ENCODE results near the gene DBX1.

Gene DBX1

GRCh38 chr11:20126724-20127123 lies 33.6 kb downstream of the DBX1 start:
- DNase-seq: no peak

GRCh38 chr11:20125927-20126326 lies 34.3 kb downstream of the DBX1 start:
- DNase-seq: no peak

GRCh38 chr11:20122131-20122530 lies 38.1 kb downstream of the DBX1 start:
- DNase-seq: no peak

- DNase-seq: no peak
Measured at GRCh38 chr11:20120134-20120925, 39.9 kb downstream of the DBX1 start.

- DNase-seq: no peak
Measured at GRCh38 chr11:20119315-20119714, 41.0 kb downstream of the DBX1 start.

- DNase-seq: no peak
Measured at GRCh38 chr11:20118209-20118608, 42.1 kb downstream of the DBX1 start.

- no peak for DNase-seq
Measured at GRCh38 chr11:20117291-20117690, 43.0 kb downstream of the DBX1 start.

GRCh38 chr11:20116825-20117224 lies 43.5 kb downstream of the DBX1 start:
- DNase-seq: no peak

GRCh38 chr11:20114588-20114987 lies 45.7 kb downstream of the DBX1 start:
- no peak for DNase-seq

GRCh38 chr11:20113149-20113438 lies 47.2 kb downstream of the DBX1 start:
- DNase-seq: no peak

GRCh38 chr11:20112291-20113148 lies 47.8 kb downstream of the DBX1 start:
- peak in 54 of 56 donors; percentile 16 to 92 (median 62) for DNase-seq

- DNase-seq: peak in 1 of 56 donors; percentile 48
Measured at GRCh38 chr11:20111871-20112270, 48.4 kb downstream of the DBX1 start.

- peak in 24 of 56 donors; percentile 3 to 43 (median 12) for DNase-seq
Measured at GRCh38 chr11:20110908-20111669, 49.2 kb downstream of the DBX1 start.

GRCh38 chr11:20109731-20110445 lies 50.4 kb downstream of the DBX1 start:
- no peak for DNase-seq

All from nucleus accumbens (tissue), 56 donors.